K562 (cell line): Measurements from ENCODE around the gene CYBB. TPM values are rescaled to one million over a fixed set of nuclear protein-coding genes. Genes with fewer than 3 reads are reported as not detected.

Source experiments
- ATAC-seq: fragments of 200-7000 bp; cut with Tn5 transposase; 3 replicates; pipeline ENCODE4 v1.9.1; 2020; ENCODE audit warnings: moderate library complexity
- BruUV-seq: library from RNA; stranded (reverse); fragments of 400-500 nt; replicated peaks from 2 replicates; lab custom pipeline; 2021; lab: Mats Ljungman, UMichigan
- CTCF ChIA-PET: fragments of 300-600 bp; formaldehyde crosslinking; extraction: SDS; loops from one replicate; lab custom pipeline; 2021; ENCODE audit warnings: low intra/inter-chr PET ratio; lab: Yijun Ruan, JAX
- POLR2A ChIA-PET: fragments of 300-600, 350-650 bp; sonication (Branson Sonifier 250); formaldehyde crosslinking; extraction: SDS; loops from one replicate; lab custom pipeline; 2021; ENCODE audit warnings: antibody characterized with exemption, inconsistent platforms; lab: Yijun Ruan, JAX
- DNase-seq, 4 experiments: peaks; one replicate each; pipeline versions ENCODE4 v3.0.0 to v3.0.0-alpha.2; 2011 to 2018; ENCODE audit warnings: low spot score in 3 of 4, mixed read lengths in 3 of 4; ENCODE audit errors: extremely low read depth in 1 of 4
- FAIRE-seq: peaks from 2 replicates; lab custom pipeline; 2011; peaks lifted over from hg19 to GRCh38; lab: Jason Lieb, UNC
- H2AFZ ChIP-seq: 2 replicates; pipeline ENCODE4 v1.6.0; 2011; ENCODE audit warnings: low read depth, low read length, control low read depth, inconsistent platforms
- H3K27ac ChIP-seq: fragments of 200-600 bp; 3 replicates; pipeline ENCODE4 v1.8.0; 2011; ENCODE audit warnings: low read depth, mild to moderate bottlenecking, control low read depth, inconsistent platforms, low read length, moderate library complexity, mixed read lengths; ENCODE audit errors: extremely low read depth
- H3K27me3 ChIP-seq, 2 experiments: fragments of 300-600 bp in 1 of 2; 2 replicates in 1 of 2; 3 replicates in 1 of 2; pipeline versions ENCODE4 v1.6.0 to v1.8.0; 2011; ENCODE audit warnings: inconsistent platforms in 2 of 2, low read length in 2 of 2, mild to moderate bottlenecking in 1 of 2, mixed read lengths in 1 of 2, moderate library complexity in 1 of 2; ENCODE audit not compliant: control insufficient read depth in 2 of 2, insufficient read depth in 2 of 2
- H3K36me3 ChIP-seq: fragments of 300-600 bp; 3 replicates; pipeline ENCODE4 v1.8.0; 2011; ENCODE audit warnings: mild to moderate bottlenecking, low read length, inconsistent platforms; ENCODE audit not compliant: control insufficient read depth, insufficient read depth
- H3K4me1 ChIP-seq, 2 experiments: fragments of 200-600 bp in 1 of 2; replicated peaks in 1 of 2; 2 replicates in 1 of 2; 3 replicates in 1 of 2; pipeline versions ENCODE4 v1.5.1 to v1.8.0; 2011; ENCODE audit warnings: inconsistent platforms in 2 of 2, low read length in 2 of 2, mild to moderate bottlenecking in 1 of 2, mixed read lengths in 1 of 2, moderate library complexity in 1 of 2; ENCODE audit not compliant: control insufficient read depth in 2 of 2, insufficient read depth in 2 of 2
- H3K4me2 ChIP-seq: 2 replicates; pipeline ENCODE4 v1.6.1; 2011; ENCODE audit warnings: low read length, control low read depth, inconsistent platforms, mixed read lengths; ENCODE audit not compliant: insufficient read depth
- H3K4me3 ChIP-seq: fragments of 200-600 bp; sonication (generic), shearing (Covaris generic); 2 replicates; pipeline ENCODE4 v1.5.1; 2016; ENCODE audit warnings: control low read depth, inconsistent platforms
- H3K79me2 ChIP-seq: fragments of 200-600 bp; 3 replicates; pipeline ENCODE4 v1.8.0; 2011; ENCODE audit warnings: low read length, inconsistent platforms; ENCODE audit not compliant: control insufficient read depth, insufficient read depth
- H3K9ac ChIP-seq, 2 experiments: 2 replicates each; pipeline versions ENCODE4 v1.6.0 to v1.6.1; 2011; ENCODE audit warnings: low read depth in 2 of 2, low read length in 2 of 2, control low read depth in 1 of 2, inconsistent platforms in 1 of 2, mild to moderate bottlenecking in 1 of 2, mixed read lengths in 1 of 2; ENCODE audit not compliant: insufficient read depth in 1 of 2
- H3K9me1 ChIP-seq: one replicate; pipeline ENCODE4 v1.6.0; 2011; ENCODE audit warnings: inconsistent platforms, mild to moderate bottlenecking, low read length, moderate library complexity; ENCODE audit not compliant: control insufficient read depth, insufficient read depth
- H3K9me3 ChIP-seq: replicated peaks from 2 replicates; pipeline ENCODE4 v1.5.1; 2011; ENCODE audit warnings: low read depth, low read length, inconsistent platforms; ENCODE audit not compliant: control insufficient read depth, insufficient read depth
- H4K20me1 ChIP-seq: replicated peaks from 2 replicates; pipeline ENCODE4 v1.6.1; 2011; ENCODE audit warnings: low read length, inconsistent platforms, mixed read lengths; ENCODE audit not compliant: control insufficient read depth, insufficient read depth
- NR2C1 ChIP-seq, 2 experiments: fragments of 450-650 bp; IDR thresholded peaks; 2 replicates each; pipeline ENCODE4 v1.6.1; 2017; ENCODE audit warnings: mild to moderate bottlenecking in 2 of 2, antibody characterized with exemption in 1 of 2, inconsistent platforms in 1 of 2, missing compliant biosample characterization in 1 of 2, missing genetic modification characterization in 1 of 2
- POU5F1 ChIP-seq: fragments of 150-350 bp; IDR thresholded peaks from 2 replicates; pipeline ENCODE4 v1.6.1; 2014; ENCODE audit warnings: borderline replicate concordance, low read length, low read depth, mild to moderate bottlenecking; ENCODE audit not compliant: partially characterized antibody
- ZBTB17 ChIP-seq: fragments of 450-650 bp; formaldehyde crosslinking; IDR thresholded peaks from 2 replicates; pipeline ENCODE4 v1.4.0; 2020; ENCODE audit warnings: mild to moderate bottlenecking
- ZFP36 ChIP-seq: fragments of 150-350 bp; IDR thresholded peaks from 2 replicates; pipeline ENCODE4 v1.6.1; 2018; ENCODE audit warnings: low read length, low read depth; ENCODE audit not compliant: partially characterized antibody
- ZNF584 ChIP-seq: fragments of 200-800 bp; sonication (Bioruptor generic); IDR thresholded peaks from 2 replicates; pipeline ENCODE4 v1.6.1; 2016; ENCODE audit warnings: low read depth, mild to moderate bottlenecking, missing genetic modification characterization, missing compliant biosample characterization
- WGBS: fragments of 100-300 bp; shearing (Covaris generic); methylation state at CpG from one replicate; pipeline ENCODE4 v1.1.6; 2016; ENCODE audit warnings: low coverage, mixed read lengths; ENCODE audit not compliant: insufficient coverage; ENCODE audit errors: missing lambda C conversion rate; 5-methylcytosine and 5-hydroxymethylcytosine counted together
- in situ Hi-C: fragments of 300-500 bp; cut with MboI; formaldehyde crosslinking; loops from 4 replicates; pipeline ENCODE4 v1.15.0; 2018; ENCODE audit warnings: inconsistent platforms, mixed read lengths
- intact Hi-C: fragments of 100-400 bp; cut with micrococcal nuclease; formaldehyde crosslinking; loops from 2 replicates; pipeline ENCODE4 v1.14.2; 2022
- polyA plus RNA-seq, 8 experiments: library from polyadenylated mRNA; depleted of rRNA in 4 of 8; stranded (reverse) in 5 of 8; unstranded in 3 of 8; fragments of >200 nt; fragmentation: Nextera tagmentation in 2 of 8; fragmentation: Illumina TruSeq in 1 of 8; extraction: Ambion mirVana in 2 of 8; extraction: Trizol in 1 of 8; gene quantifications; 2 replicates each; pipeline versions ENCODE4 v1.2.1 to v1.2.3, GENCODE V29; 2011 to 2014; ENCODE audit warnings: inconsistent platforms in 1 of 8, missing spikeins in 1 of 8
- total RNA-seq, 7 experiments: library from RNA; depleted of rRNA in 6 of 7; stranded (reverse); fragments of >200 nt in 6 of 7; fragmentation: Illumina TruSeq in 2 of 7; extraction: Trizol in 2 of 7; gene quantifications; 2 replicates each; pipeline versions ENCODE4 v1.2.1 to v1.2.3, GENCODE V29; 2011 to 2021; ENCODE audit warnings: low replicate concordance in 1 of 7
- TF ChIP-seq, protein P1 (sequence below): fragments of 450-650 bp; formaldehyde crosslinking; IDR thresholded peaks from 2 replicates; pipeline ENCODE4 v1.4.0; 2022; ENCODE audit warnings: missing genetic modification characterization
- TF ChIP-seq, protein P2 (sequence below): fragments of 150-350 bp; IDR thresholded peaks from 2 replicates; pipeline ENCODE4 v1.6.1; 2014; ENCODE audit warnings: low read depth, mild to moderate bottlenecking, low read length, borderline replicate concordance
- TF ChIP-seq, protein P3 (sequence below): fragments of 250-450 bp; sonication (Bioruptor Pico); IDR thresholded peaks from 2 replicates; pipeline ENCODE4 v1.5.0; 2020; ENCODE audit warnings: mild to moderate bottlenecking
- TF ChIP-seq, protein P4 (sequence below), 2 experiments: fragments of 450-650 bp in 1 of 2; IDR thresholded peaks; 2 replicates each; pipeline ENCODE4 v1.6.1; 2011 to 2017; ENCODE audit warnings: low read depth in 2 of 2, antibody characterized with exemption in 1 of 2, borderline replicate concordance in 1 of 2, low read length in 1 of 2, mild to moderate bottlenecking in 1 of 2, mixed read lengths in 1 of 2; ENCODE audit not compliant: control insufficient read depth in 1 of 2

The CYBB gene
- total and polyA plus RNA-seq, 9 of the 15 experiments (the other 6 are each of a cell fraction or from before 2014, with no cell fraction given): 0.25 to 1.3 (median 0.74) TPM

- no peak overlapping the region for H3K4me2 ChIP-seq
- no peaks in the 10 kb centered on the region for H3K27me3 ChIP-seq
- FAIRE-seq (no peak), ATAC-seq (no peak), DNase-seq (no peak)
- no peaks in the 10 kb centered on the region for H3K9me3 ChIP-seq
- intact Hi-C loops (loop anchor here (1.0 to 10.0 kb wide), 5 partner anchors 79 to 350 kb away; no protein-coding TSS in a partner anchor), in situ Hi-C loops (loop anchor here (5.0 to 10.0 kb wide), 2 partner anchors 77 to 250 kb away; partner anchors contain the start of gene LANCL3)
- no peak overlapping the region for H3K4me3 ChIP-seq
- no peaks in the 10 kb centered on the region for H4K20me1 ChIP-seq
- no TSS peak for BruUV-seq
- no peak overlapping the region for H3K9ac ChIP-seq
- no peaks in the 10 kb centered on the region for H3K9me1 ChIP-seq
- H2AFZ ChIP-seq: no peak overlapping the region
- ChIA-PET CTCF (interaction anchor here (1.3 to 2.9 kb wide), 2 partner anchors 80 to 351 kb away, joined by 3 to 21 read pairs; no protein-coding TSS in a partner anchor), POLR2A (interaction anchor here (0.8 kb wide), 1 partner anchor 21 kb away, joined by 3 read pairs; no protein-coding TSS in a partner anchor)
- WGBS: 44% methylated on average over 1 of the region's 1 CpG
- no peak overlapping the region for H3K27ac ChIP-seq
- H3K79me2 ChIP-seq: no peaks in the 10 kb centered on the region
- no peaks in the 10 kb centered on the region; a peak in 1 of 5 replicates for H3K4me1 ChIP-seq
- no peaks in the 10 kb centered on the region for H3K36me3 ChIP-seq
- no peak for TF ChIP-seq ZBTB17 (CRISPR knock-in tag)
- TF ChIP-seq, protein P1, sequence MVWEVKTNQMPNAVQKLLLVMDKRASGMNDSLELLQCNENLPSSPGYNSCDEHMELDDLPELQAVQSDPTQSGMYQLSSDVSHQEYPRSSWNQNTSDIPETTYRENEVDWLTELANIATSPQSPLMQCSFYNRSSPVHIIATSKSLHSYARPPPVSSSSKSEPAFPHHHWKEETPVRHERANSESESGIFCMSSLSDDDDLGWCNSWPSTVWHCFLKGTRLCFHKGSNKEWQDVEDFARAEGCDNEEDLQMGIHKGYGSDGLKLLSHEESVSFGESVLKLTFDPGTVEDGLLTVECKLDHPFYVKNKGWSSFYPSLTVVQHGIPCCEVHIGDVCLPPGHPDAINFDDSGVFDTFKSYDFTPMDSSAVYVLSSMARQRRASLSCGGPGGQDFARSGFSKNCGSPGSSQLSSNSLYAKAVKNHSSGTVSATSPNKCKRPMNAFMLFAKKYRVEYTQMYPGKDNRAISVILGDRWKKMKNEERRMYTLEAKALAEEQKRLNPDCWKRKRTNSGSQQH (CRISPR knock-in tag): no peak
- TF ChIP-seq, protein P2, sequence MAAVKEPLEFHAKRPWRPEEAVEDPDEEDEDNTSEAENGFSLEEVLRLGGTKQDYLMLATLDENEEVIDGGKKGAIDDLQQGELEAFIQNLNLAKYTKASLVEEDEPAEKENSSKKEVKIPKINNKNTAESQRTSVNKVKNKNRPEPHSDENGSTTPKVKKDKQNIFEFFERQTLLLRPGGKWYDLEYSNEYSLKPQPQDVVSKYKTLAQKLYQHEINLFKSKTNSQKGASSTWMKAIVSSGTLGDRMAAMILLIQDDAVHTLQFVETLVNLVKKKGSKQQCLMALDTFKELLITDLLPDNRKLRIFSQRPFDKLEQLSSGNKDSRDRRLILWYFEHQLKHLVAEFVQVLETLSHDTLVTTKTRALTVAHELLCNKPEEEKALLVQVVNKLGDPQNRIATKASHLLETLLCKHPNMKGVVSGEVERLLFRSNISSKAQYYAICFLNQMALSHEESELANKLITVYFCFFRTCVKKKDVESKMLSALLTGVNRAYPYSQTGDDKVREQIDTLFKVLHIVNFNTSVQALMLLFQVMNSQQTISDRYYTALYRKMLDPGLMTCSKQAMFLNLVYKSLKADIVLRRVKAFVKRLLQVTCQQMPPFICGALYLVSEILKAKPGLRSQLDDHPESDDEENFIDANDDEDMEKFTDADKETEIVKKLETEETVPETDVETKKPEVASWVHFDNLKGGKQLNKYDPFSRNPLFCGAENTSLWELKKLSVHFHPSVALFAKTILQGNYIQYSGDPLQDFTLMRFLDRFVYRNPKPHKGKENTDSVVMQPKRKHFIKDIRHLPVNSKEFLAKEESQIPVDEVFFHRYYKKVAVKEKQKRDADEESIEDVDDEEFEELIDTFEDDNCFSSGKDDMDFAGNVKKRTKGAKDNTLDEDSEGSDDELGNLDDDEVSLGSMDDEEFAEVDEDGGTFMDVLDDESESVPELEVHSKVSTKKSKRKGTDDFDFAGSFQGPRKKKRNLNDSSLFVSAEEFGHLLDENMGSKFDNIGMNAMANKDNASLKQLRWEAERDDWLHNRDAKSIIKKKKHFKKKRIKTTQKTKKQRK: no peak
- TF ChIP-seq, protein P3, sequence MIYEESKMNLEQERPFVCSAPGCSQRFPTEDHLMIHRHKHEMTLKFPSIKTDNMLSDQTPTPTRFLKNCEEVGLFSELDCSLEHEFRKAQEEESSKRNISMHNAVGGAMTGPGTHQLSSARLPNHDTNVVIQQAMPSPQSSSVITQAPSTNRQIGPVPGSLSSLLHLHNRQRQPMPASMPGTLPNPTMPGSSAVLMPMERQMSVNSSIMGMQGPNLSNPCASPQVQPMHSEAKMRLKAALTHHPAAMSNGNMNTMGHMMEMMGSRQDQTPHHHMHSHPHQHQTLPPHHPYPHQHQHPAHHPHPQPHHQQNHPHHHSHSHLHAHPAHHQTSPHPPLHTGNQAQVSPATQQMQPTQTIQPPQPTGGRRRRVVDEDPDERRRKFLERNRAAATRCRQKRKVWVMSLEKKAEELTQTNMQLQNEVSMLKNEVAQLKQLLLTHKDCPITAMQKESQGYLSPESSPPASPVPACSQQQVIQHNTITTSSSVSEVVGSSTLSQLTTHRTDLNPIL (CRISPR knock-in tag): no peak
- TF ChIP-seq ZFP36: no peak
- TF ChIP-seq NR2C1 (IDR thresholded peaks at IDR 0.05): no peak
- TF ChIP-seq NR2C1 (tag; IDR thresholded peaks at IDR 0.05): no peak
- no peak for TF ChIP-seq POU5F1
- TF ChIP-seq ZNF584 (CRISPR knock-in tag): no peak
- TF ChIP-seq, protein P4, sequence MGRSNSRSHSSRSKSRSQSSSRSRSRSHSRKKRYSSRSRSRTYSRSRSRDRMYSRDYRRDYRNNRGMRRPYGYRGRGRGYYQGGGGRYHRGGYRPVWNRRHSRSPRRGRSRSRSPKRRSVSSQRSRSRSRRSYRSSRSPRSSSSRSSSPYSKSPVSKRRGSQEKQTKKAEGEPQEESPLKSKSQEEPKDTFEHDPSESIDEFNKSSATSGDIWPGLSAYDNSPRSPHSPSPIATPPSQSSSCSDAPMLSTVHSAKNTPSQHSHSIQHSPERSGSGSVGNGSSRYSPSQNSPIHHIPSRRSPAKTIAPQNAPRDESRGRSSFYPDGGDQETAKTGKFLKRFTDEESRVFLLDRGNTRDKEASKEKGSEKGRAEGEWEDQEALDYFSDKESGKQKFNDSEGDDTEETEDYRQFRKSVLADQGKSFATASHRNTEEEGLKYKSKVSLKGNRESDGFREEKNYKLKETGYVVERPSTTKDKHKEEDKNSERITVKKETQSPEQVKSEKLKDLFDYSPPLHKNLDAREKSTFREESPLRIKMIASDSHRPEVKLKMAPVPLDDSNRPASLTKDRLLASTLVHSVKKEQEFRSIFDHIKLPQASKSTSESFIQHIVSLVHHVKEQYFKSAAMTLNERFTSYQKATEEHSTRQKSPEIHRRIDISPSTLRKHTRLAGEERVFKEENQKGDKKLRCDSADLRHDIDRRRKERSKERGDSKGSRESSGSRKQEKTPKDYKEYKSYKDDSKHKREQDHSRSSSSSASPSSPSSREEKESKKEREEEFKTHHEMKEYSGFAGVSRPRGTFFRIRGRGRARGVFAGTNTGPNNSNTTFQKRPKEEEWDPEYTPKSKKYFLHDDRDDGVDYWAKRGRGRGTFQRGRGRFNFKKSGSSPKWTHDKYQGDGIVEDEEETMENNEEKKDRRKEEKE (IDR thresholded peaks at IDR 0.05; ENCODE audit: borderline replicate concordance in 1 of 2, control insufficient read depth in 1 of 2, low read depth in 2 of 2, low read length in 1 of 2): no peak
Measured at GRCh38 chrX:37824491-37825214, 44.8 kb downstream of the CYBB start.
